Epithelial cell of esophagus (primary cell): ENCODE measurements around the gene DYNLL2.
"Not testable (repeated sequence)": the region's sequence is repeated elsewhere in the genome, so short reads cannot be mapped to it uniquely, and the experiment has no call there.

Experiments used
- DNase-seq: peaks from one replicate; pipeline ENCODE4 v3.0.0; 2010; ENCODE audit warnings: low read depth
- H3K4me3 ChIP-seq: 2 replicates; pipeline ENCODE4 v1.5.1; 2011; ENCODE audit warnings: mild to moderate bottlenecking, low read length, control low read depth
- CTCF ChIP-seq: IDR thresholded peaks from 2 replicates; pipeline ENCODE4 v1.5.1; 2011; ENCODE audit warnings: low read depth, mild to moderate bottlenecking, low read length, control low read depth, inconsistent platforms; ENCODE audit not compliant: insufficient read depth; ENCODE audit errors: missing control alignments

The DYNLL2 gene

GRCh38 chr17:58141505-58141904, 58.3 kb downstream of the DYNLL2 start:
- TF ChIP-seq CTCF, result no peak
- no peak overlapping the region for H3K4me3 ChIP-seq
- no peak for DNase-seq

GRCh38 chr17:58143335-58143734, 60.1 kb downstream of the DYNLL2 start:
- not testable (repeated sequence) for DNase-seq, H3K4me3 ChIP-seq

GRCh38 chr17:58144801-58145200, 61.6 kb downstream of the DYNLL2 start:
- no peak for DNase-seq
- TF ChIP-seq CTCF, result no peak
- H3K4me3 ChIP-seq, result no peak overlapping the region
